OCI-M1 (cell line): ENCODE measurements around the gene FGFBP2.
"Not testable (repeated sequence)": the region's sequence is repeated elsewhere in the genome, so short reads cannot be mapped to it uniquely, and the experiment has no call there.

Experiments used
- DNase-seq: peaks from one replicate; lab custom pipeline; 2025; lab: John Stamatoyannopoulos, UW

Gene FGFBP2

DNA sequence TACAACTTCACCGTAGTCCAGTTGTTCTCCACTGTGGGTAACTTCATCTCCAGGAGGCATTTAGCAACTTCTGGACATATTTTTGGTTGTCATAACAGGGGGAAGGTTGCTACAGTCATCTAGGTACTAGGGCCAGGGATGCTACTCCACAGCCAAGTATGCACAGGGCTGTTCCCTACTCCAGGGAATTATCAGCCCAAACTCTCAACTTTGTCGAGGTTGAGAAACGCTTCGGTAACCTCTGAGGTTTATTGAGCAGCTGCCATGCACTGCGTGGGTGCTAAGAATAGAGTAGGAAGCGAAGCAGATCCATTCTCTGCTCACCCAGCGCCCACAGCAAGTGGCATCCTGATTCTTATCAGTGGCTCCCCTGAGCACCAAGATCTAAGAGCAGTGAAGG, 32.7 kb downstream of the FGFBP2 start:
- DNase-seq, result no peak

DNA sequence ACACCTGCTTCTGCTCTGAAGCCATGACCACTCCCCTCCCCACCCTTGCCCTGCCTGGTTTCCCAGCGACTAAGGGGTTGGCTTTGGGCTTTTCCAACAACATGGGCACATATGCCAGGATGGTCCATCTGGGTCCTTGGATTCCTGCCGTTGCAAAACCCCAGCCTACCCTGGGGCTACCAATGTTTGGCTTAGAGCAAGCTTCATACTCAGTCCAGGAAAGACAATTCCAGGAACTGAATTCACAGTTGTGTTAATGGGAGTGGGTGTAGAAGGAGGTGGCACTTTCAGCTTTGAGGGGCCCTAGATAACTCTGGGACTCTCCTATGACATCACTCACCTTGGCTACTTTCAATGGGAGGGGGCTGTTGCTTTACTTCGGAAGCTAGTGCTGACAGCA, 33.4 kb downstream of the FGFBP2 start:
- DNase-seq, result no peak

DNA sequence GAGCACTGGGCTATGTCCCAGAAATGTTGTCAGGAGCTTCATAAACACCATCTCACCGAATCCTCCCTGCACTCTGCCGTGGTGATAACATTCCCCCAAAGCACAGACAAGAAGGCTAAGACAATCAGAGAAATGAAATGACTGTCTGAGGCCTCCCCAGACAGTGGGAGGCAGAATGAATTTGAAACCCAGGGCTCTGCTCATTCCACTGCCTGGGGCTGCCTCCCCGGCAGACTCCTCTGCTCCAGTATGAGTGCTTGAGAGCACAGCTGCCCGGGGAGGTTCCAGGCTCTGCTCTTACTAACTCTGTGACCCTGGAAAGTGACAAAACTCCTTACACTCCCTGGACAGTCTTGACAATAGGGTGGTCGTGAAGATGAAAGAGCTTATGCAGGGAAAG, 34.1 kb downstream of the FGFBP2 start:
- DNase-seq, result no peak

DNA sequence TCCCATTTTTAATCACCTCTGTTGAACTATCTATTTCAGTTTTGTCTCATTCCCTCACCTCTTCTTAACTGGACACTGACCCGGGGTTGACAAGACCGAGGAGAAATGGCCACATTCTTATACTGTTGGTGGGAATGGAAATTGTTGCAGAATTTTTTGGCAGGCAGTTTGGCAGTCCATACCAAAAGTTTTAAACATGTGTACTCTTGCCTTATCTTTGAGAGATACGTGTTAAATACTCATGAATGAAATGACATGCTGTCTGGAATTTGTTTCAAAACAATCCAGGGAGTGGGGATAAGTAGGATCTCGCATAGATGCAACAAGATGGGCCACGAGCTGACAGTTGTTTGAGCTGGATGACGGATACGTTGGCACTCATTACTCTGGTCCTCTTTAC, 36.5 kb downstream of the FGFBP2 start:
- no peak for DNase-seq

DNA sequence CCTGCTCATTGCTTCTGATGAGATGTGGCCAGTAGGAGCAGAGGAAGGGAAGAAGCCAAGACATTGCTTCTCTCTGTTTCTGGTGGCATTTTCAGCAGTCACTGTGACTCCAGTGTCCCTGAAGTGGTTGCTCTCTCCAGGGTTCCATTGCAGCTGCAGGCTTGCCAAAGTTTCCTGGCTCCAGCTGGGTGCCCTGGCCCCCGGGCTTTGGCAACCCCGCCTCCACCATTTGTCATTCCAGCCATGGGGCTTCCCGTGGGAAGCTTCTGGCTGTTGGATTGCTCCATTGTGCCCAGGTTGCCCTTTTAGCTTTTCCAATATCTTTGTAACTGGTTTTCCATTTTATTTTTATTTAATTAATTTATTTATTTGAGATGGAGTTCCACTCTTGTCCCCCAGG, 37.1 kb downstream of the FGFBP2 start:
- no peak for DNase-seq

DNA sequence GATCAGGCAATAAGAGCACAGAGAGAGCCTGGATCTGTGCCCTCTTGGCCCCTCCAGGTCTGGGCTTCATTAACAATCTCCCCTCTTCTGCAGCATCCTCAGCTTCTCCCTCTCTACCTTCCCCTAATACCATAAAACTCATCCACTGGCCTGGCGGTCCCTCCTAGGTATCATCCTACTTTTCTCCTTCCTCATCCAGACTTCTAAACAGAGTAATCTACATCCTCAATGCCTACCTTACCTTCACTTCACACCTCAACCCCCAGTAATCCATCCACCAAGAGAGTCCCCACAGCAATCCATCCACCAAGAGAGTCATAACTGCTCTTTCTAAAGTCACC, 41.4 kb downstream of the FGFBP2 start:
- DNase-seq, result no peak

DNA sequence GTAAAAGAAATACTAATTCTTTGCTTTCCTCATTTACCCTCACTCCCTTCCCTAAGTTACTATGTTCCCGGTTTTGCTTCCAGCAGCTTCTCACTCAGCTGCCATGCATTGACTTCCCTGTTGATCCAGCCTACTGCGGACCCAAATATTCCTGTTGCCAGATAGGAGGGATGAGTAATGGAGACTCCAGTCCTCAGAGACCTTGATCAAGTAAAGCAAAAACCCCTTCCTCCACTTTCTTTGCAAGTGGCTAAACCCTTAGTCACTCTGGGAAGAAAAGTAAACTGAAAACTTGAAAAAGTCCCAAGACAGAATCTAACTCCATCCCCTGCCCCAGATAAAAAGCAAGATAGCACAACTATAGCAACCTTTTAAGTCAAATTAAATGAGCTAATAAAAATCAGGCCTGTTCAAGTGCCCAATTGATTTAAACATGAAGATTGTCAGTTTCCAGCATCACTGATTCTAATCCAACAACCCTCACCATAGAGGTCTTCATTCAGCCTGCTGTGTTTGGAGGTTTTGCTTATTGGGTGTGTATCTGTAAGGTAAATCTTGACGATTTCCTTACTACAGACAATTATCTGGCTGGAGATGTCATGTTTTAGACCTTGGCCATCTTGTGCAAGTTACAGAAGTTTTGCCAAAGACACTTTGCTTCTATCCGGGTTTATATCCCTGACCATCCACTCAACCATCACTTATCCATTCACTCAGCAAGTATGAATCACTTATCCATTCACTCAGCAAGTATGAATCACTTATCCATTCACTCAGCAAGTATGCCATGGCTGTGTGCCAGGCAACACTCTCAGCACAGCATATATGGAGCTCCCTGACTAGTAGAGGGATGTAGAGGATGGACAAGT, 42.0 kb downstream of the FGFBP2 start:
- no peak for DNase-seq

DNA sequence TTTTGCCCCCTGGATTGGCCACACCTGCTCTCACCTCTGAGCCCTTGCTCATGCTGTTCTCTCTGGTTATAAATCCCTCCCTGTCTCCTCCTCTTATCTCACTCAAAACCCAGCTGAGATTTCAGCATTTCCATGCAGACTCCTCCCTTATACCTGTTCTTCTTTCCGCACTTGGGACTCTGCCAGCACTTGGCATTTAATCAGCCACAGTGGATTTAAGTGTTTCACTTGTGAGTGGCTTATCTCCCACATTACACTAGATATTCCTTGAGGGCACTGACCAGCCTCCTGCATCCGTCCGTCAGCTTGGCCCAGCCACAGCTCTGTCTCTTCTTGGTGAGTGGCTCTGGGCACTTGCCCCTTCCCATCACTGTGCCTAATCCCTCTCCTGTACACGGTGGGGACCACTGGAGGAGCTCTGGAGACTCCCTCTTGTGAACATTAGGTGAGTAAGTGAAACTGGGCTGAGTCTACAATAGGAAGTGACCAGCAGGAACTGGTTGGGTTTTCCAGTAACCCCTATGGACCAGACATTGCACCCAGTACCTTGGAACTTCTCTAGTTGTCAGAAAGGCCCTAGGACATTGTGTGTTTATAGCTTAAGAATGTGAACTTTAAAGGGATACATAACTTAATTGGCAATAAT, 44.4 kb downstream of the FGFBP2 start:
- DNase-seq, result no peak

DNA sequence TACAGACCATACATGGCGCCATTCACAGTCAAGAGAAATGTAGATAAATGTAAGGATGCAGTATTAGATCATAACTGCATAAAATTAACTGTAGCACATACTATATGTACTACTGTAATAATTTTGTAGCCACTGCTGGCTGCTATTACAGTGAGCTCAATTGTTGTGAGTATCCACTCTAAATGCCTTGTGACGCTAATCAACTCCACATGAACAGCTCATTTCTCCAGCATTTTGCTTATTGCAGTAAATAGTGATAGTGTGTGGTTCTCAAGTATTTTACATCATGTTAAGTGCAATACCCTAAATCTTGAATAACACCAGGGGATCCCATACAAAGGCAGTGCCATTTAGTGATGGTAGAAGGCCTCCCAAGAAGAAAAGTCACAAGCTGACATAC, 45.7 kb downstream of the FGFBP2 start:
- DNase-seq, result no peak

DNA sequence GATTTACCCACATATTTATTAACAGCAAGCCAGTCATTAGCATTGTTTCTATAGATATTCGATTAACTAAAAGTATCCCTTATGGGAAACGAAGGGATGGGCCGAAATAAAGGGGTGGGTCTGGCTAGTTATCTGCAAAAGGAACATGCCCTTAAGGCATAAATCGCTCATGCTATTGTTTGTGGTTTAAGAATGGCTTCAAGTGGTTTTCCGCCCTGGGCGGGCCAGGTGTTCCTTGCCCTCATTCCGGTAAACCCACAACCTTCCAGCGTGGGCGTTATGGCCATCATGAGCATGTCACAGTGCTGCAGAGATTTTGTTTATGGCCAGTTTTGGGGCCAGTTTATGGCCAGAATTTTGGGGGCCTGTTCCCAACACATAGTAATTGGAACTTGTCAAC, 46.6 kb downstream of the FGFBP2 start:
- DNase-seq, result not testable (repeated sequence)

DNA sequence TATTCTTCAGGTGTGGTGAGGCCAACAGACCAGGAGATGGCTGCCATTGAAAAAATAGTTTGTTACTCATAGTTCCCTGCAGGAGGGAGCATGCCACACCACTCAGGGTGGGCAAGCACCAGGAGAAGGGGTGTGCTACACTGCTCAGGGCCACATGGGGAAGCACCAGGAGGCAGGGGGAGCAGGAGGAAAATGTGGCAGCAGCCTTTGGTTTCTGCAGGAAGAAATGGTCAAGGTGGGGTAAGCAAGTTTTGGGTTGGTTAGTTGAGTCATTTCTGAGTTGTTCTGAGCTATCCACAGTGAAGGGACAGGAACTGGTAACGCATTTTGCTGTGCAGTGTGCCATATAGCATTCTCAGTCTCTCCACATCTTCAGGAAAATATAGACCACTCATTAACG, 48.2 kb downstream of the FGFBP2 start:
- no peak for DNase-seq

DNA sequence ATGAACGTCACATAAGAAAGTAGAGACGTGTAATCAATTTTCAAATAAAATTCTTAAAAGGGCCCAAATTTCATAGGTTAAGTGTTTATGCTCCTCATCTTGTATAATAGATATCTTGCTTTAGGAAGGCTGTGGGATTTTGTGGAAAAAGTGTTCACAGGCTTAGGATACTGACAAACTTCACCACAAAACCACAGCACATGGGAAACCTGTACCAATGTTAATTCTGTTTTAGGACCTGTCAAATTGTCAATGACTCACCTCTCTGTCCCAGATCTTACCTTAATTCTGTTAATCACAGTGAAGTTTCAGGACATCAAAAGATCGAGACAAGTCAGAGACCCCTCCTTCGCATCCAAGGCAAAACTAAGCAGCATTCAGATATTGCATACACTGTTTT, 48.7 kb downstream of the FGFBP2 start:
- no peak for DNase-seq

DNA sequence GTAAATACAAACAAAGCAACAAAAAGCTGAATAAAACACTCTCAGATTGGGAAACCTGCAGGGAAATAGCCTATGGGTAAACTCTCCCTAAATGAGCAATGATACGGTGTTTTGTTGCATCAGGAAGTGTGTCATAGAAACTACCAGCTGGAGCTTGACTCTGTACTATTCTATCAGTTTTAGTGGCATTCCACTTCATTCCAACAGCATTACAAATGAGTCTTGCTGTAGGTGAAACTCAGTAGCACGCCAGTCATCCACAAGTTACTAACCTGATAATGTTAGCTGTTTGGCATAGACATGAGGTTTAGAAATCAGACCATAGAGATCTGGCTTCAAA, 49.4 kb downstream of the FGFBP2 start:
- no peak for DNase-seq

DNA sequence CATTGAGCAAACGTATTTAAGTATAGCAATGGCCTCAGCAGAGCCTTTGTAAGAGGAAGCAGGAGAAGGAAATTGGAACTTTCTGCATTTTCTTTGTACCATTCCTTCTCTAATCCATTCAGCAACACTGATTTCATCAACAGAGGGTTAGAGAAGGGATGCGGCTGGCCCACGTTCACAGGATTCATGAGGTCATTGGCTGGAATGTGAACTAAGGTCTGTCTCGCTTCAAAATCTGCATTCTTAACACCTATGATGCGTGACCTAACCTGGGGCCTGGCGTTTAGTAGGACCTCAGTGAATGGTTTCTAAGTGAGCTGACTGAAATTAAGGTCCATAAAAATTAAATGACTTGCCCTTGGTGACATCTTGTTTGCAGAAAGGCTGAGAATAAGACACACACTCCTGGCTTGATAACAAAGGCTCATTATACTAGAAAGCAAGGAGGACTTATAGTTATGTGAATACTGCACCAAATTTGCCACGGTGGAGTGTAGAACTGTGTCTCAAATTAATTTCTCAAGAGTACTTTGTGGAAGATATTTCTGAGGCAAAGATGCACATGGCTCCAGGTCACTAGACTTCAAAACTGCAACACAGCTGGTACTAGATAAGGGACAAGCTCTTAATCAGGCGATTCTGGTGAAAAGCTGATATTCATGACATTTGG, 49.9 kb downstream of the FGFBP2 start:
- no peak for DNase-seq

DNA sequence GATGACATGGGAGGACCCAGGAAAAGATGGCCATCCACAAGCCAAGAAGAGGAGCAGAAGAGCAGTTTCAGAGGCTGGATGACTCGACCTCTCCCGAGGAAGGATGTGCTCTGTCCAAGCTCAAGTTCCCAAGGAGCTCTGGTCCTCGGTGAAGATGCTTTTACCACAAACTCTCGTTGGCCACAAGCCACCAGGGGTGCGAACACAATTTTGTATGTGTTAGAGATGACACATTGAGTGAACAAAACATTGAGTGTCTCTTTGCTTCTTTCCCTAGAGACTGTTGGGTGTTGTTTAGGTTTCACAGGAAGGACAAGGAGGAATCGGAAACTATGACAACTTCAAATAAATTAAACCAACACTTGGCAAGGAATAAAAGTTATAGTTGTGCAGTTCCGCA, 50.7 kb downstream of the FGFBP2 start:
- DNase-seq, result no peak
